GM21717 (cell line): ENCODE results near the gene CMBL.
"Not testable (repeated sequence)": the region's sequence is repeated elsewhere in the genome, so short reads cannot be mapped to it uniquely, and the experiment has no call there.

Source experiments
- ATAC-seq: cut with Tn5 transposase; IDR thresholded peaks from one replicate; pipeline ENCODE4 v1.9.1; 2021; ENCODE audit warnings: mild to moderate bottlenecking, moderate library complexity; ENCODE audit not compliant: unreplicated experiment

The CMBL gene

GRCh38 chr5:10307206-10308148 is at the start of gene CMBL:
CMBL (minus strand) TSS chr5:10307902; CDS start chr5:10290762, 17,140 bp downstream.
- peak; percentile 76 for ATAC-seq

GRCh38 chr5:10355071-10355889 is 47.6 kb upstream of the CMBL start:
- ATAC-seq: peak; percentile 14

GRCh38 chr5:10354048-10354872 is 46.6 kb upstream of the CMBL start:
- peak; percentile 19 for ATAC-seq

- ATAC-seq: peak; percentile 90
Observed at GRCh38 chr5:10353241-10354047, 45.7 kb upstream of the CMBL start, which contains the start of gene MARCHF6. MARCHF6 (plus strand) TSS chr5:10353695; CDS start chr5:10353899, 204 bp downstream.

- no peak for ATAC-seq
Observed at GRCh38 chr5:10352430-10353240, 44.9 kb upstream of the CMBL start.

- no peak for ATAC-seq
Observed at GRCh38 chr5:10351919-10352318, 44.2 kb upstream of the CMBL start.

- no peak for ATAC-seq
Observed at GRCh38 chr5:10351199-10351905, 43.6 kb upstream of the CMBL start.

- no peak for ATAC-seq
Observed at GRCh38 chr5:10348258-10348657, 40.6 kb upstream of the CMBL start.

GRCh38 chr5:10344461-10345106 is 36.9 kb upstream of the CMBL start:
- ATAC-seq: not testable (repeated sequence)

GRCh38 chr5:10343486-10343885 is 35.8 kb upstream of the CMBL start:
- ATAC-seq: no peak

GRCh38 chr5:10339958-10340357 is 32.3 kb upstream of the CMBL start:
- no peak for ATAC-seq

GRCh38 chr5:10339058-10339811 is 31.5 kb upstream of the CMBL start:
- ATAC-seq: no peak

- no peak for ATAC-seq
Observed at GRCh38 chr5:10338686-10339057, 31.0 kb upstream of the CMBL start.

GRCh38 chr5:10337986-10338385 is 30.3 kb upstream of the CMBL start:
- no peak for ATAC-seq

GRCh38 chr5:10337107-10337506 is 29.4 kb upstream of the CMBL start:
- ATAC-seq: no peak

GRCh38 chr5:10335711-10336470 is 28.2 kb upstream of the CMBL start:
- ATAC-seq: no peak

- no peak for ATAC-seq
Observed at GRCh38 chr5:10334831-10335230, 27.1 kb upstream of the CMBL start.
